HG03460 (cell line): ENCODE data around the gene NPTN.

Experiments
- ATAC-seq: cut with Tn5 transposase; IDR thresholded peaks from one replicate; pipeline ENCODE4 v1.9.1; 2021; ENCODE audit not compliant: unreplicated experiment

The NPTN gene

DNA sequence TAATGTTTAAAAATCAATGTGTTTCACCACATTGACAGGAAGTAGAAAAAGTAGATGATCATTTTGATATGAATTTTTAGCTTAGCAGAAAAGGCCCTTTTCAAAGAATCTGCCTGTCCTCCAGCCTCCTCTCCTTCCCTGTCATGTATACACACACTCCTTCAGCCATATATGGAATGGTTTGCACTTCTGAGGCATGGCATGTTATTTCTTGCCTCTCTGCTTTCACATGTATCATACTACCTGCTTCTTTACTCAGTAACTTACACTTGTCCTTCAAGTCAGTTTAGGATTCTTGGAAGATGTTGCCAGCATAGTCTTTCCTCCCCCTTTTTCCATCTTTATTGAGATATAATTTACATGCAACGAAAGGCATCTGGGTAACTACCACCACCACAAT lies 111.2 kb downstream of the NPTN start:
- no peak for ATAC-seq

DNA sequence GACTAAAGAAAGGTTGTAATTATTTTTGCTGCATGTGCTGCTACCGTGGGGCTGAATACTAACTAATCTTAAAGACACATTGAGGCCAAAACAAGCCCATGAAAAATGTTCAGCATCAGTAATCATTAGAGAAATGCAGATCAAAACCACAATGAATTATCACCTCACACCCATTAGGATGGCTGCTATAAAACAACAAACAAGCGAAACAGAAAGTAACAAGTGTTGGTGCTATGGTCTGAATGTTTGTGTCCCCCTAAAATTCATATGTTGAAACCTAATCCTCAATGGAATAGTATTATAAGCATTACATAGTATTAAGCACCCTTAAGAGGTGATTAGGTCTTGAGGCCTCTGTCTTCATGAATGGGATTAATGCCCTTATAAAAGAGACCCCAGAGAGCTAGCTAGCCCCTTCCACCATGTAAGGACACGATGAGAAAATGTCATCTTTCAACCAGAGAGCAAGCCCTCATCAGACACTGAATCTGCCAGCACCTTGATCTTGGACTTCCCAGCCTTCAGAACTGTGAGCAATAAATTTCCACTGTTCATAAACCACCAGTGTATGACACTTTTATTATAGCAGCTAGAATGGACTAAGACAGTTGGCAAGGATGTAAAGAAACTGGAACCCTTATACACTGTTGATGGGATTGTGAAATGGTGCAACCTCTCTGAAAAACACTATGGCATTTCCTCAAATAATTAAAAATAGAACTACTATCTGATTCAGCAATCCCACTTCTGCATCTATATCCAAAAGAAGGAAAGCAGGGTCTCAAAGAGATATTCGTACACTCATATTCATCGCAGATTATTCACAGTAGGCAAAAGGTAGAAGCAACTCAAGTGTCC lies 114.1 kb downstream of the NPTN start:
- ATAC-seq: no peak

DNA sequence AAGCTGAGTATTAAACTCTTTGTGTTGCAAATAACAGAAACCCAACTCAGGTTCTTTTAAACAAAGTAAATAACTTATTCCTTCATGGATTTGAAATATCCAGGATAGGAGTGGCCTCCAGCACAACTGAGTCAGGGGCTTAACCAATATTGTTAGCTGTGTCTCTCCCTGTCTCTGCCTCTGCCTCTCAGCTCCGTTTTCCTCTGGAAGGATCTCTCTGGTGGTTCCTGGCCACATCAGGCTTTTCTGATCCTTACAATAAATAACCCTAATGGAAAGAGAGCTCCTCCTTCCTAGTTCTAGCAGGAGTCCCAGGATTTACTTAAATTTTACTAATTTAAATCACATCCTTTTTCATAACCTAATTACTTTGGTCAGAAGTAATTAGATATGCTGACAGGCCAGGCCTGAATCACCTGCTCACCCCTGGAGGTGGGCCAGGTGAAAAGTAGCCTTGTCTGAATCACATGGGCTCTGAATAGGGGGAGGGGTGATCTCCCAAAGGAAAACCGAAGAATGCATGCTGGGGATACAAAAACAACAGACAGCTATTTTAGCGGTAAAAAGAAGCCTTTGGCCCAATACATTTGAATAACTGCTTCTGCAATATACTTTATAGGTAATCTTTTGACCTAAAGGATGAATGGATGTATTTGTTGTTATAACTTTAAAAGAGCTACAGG lies 114.9 kb downstream of the NPTN start:
- no peak for ATAC-seq

DNA sequence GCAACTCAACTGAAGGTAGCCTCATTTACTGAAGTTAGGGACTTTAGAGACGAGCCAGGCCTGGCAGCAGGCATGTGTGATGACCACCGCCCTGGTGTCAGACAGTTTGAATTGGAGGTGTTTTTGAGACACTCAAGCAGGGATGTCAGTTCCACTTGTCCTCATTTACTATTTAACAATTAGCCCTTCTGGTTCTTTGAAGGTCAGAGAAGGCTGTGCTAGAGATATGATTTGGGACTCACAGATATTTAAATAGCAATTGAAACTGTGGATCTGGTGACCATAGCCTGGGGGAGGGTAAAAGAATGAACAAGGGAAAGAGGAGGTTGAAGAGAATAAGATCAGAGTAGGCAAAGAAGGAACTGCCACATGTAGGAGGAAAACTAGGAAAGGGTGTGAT lies 115.6 kb downstream of the NPTN start:
- no peak for ATAC-seq

DNA sequence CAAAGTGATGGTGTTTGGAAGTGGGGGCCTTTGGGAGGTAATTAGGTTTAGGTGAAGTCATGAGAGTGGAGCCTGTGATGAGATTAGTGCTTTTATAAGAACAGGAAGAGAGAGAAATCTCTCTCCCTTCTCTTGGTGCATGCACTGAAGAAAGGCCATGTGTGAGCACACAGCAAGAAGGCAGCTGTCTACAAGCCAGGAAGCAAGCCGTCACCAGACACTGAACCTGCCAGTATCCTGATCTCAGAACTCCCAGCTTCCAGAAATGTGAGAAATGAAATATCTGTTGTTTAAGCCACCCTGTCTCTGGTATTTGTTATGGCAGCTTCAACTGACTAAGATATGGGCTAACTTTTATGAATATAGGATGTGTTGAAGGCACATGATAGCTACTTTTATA lies 117.7 kb downstream of the NPTN start:
- ATAC-seq: no peak
